Activated CD8-positive, alpha-beta T cell treated with anti-CD3 and anti-CD28 coated beads for 36 hours (primary cell): ENCODE measurements around the gene DRC7. TPM values are rescaled to one million over a fixed set of nuclear protein-coding genes. Genes with fewer than 3 reads are reported as not detected.

Experiments used
- ATAC-seq: fragments of 200-7000 bp; cut with Tn5 transposase; one replicate; pipeline ENCODE4 v1.10.0; 2021; ENCODE audit warnings: mild to moderate bottlenecking, moderate library complexity
- CTCF ChIA-PET: fragments of 350-600 bp; sonication (Branson Sonifier 250); formaldehyde crosslinking; loops from one replicate; lab custom pipeline; 2021; ENCODE audit warnings: antibody characterized with exemption; lab: Charles Lee
- POLR2A ChIA-PET: fragments of 350-600 bp; sonication (Branson Sonifier 250); formaldehyde crosslinking; loops from one replicate; lab custom pipeline; 2021; ENCODE audit warnings: antibody characterized with exemption; lab: Charles Lee
- DNase-seq: peaks from one replicate; pipeline ENCODE4 v3.0.0-alpha.2; 2020
- H3K27ac Mint-ChIP-seq: one replicate; pipeline ENCODE4 v1.8.0; 2021; ENCODE audit warnings: mild to moderate bottlenecking, mixed read lengths
- H3K27me3 Mint-ChIP-seq: one replicate; pipeline ENCODE4 v1.8.0; 2021; ENCODE audit warnings: mixed read lengths
- H3K36me3 Mint-ChIP-seq: one replicate; pipeline ENCODE4 v1.8.0; 2021; ENCODE audit warnings: low read depth, mixed read lengths
- H3K4me1 Mint-ChIP-seq: one replicate; pipeline ENCODE4 v1.8.0; 2021; ENCODE audit warnings: low read depth, mixed read lengths
- H3K4me3 Mint-ChIP-seq: one replicate; pipeline ENCODE4 v1.8.0; 2021; ENCODE audit warnings: mild to moderate bottlenecking, moderate library complexity, mixed read lengths
- H3K9me3 Mint-ChIP-seq: one replicate; pipeline ENCODE4 v1.8.0; 2021; ENCODE audit warnings: mixed read lengths
- intact Hi-C: fragments of 100-400 bp; cut with micrococcal nuclease; formaldehyde crosslinking; loops from one replicate; pipeline ENCODE4 v1.10.0; 2022
- total RNA-seq, 2 experiments: library from RNA; stranded (reverse); gene quantifications; one replicate each; pipeline ENCODE4 v1.2.3, GENCODE V29; 2021
- TF ChIP-seq, protein P1 (sequence below): fragments of 200-600 bp; IDR thresholded peaks from one replicate; pipeline ENCODE4 v1.8.0; 2022; ENCODE audit warnings: antibody characterized with exemption, mild to moderate bottlenecking

Gene DRC7
- total RNA-seq, 2 experiments from 2014 or later: 0.58 TPM; not detected in 1

GRCh38 chr16:57647136-57647875 lies 47.3 kb upstream of the DRC7 start:
- peak overlapping the region; percentile 17 for H3K4me3 Mint-ChIP-seq
- no peaks in the 10 kb centered on the region for H3K27me3 Mint-ChIP-seq
- peak overlapping the region; percentile 86 for H3K27ac Mint-ChIP-seq
- H3K36me3 Mint-ChIP-seq: no peaks in the 10 kb centered on the region
- H3K4me1 Mint-ChIP-seq: peaks cover 33% of the 10 kb centered on the region
- DNase-seq (peak; percentile 58), ATAC-seq (peak; percentile 48)
- intact Hi-C loops: loop anchor here (5.0 kb wide), 1 partner anchor 55 kb away; no protein-coding TSS in a partner anchor
- POLR2A ChIA-PET: interaction anchor here (0.8 to 5.7 kb wide), 11 partner anchors 9 to 116 kb away, joined by 3 to 48 read pairs (median 6); partner anchors contain the start of gene KATNB1
- no peaks in the 10 kb centered on the region for H3K9me3 Mint-ChIP-seq
- CTCF ChIA-PET: interaction anchor here (0.8 to 7.0 kb wide), 20 partner anchors 11 to 346 kb away, joined by 3 to 265 read pairs (median 12); partner anchors contain the start of genes ADGRG1 and KATNB1
- TF ChIP-seq, protein P1, sequence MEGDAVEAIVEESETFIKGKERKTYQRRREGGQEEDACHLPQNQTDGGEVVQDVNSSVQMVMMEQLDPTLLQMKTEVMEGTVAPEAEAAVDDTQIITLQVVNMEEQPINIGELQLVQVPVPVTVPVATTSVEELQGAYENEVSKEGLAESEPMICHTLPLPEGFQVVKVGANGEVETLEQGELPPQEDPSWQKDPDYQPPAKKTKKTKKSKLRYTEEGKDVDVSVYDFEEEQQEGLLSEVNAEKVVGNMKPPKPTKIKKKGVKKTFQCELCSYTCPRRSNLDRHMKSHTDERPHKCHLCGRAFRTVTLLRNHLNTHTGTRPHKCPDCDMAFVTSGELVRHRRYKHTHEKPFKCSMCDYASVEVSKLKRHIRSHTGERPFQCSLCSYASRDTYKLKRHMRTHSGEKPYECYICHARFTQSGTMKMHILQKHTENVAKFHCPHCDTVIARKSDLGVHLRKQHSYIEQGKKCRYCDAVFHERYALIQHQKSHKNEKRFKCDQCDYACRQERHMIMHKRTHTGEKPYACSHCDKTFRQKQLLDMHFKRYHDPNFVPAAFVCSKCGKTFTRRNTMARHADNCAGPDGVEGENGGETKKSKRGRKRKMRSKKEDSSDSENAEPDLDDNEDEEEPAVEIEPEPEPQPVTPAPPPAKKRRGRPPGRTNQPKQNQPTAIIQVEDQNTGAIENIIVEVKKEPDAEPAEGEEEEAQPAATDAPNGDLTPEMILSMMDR: no peak

GRCh38 chr16:57648125-57648524 lies 46.5 kb upstream of the DRC7 start:
- POLR2A ChIA-PET: interaction anchor here (0.8 to 5.7 kb wide), 12 partner anchors 10 to 116 kb away, joined by 3 to 48 read pairs (median 8); partner anchors contain the start of gene KATNB1
- Mint-ChIP-seq H3K27me3 (no peaks in the 10 kb centered on the region), H3K27ac (peak overlapping the region; percentile 86)

GRCh38 chr16:57648581-57649442 lies 45.8 kb upstream of the DRC7 start:
- POLR2A ChIA-PET: interaction anchor here (0.8 to 5.7 kb wide), 11 partner anchors 10 to 88 kb away, joined by 3 to 48 read pairs (median 9); no protein-coding TSS in a partner anchor
- H3K4me1 Mint-ChIP-seq: peaks cover 33% of the 10 kb centered on the region
- intact Hi-C loops: loop anchor here (1.0 to 5.0 kb wide), 2 partner anchors 57 to 73 kb away; no protein-coding TSS in a partner anchor

More at GRCh38 chr16:57648125-57648524, 46.5 kb upstream of the DRC7 start:
- Mint-ChIP-seq H3K4me3 (peak overlapping the region; percentile 17), H3K9me3 (no peaks in the 10 kb centered on the region), H3K36me3 (no peaks in the 10 kb centered on the region), H3K4me1 (peaks cover 33% of the 10 kb centered on the region)
- TF ChIP-seq, protein P1: no peak
- DNase-seq (no peak), ATAC-seq (no peak)
- intact Hi-C loops: loop anchor here (5.0 kb wide), 1 partner anchor 56 kb away; no protein-coding TSS in a partner anchor
- CTCF ChIA-PET: interaction anchor here (0.7 to 7.0 kb wide), 35 partner anchors 10 to 347 kb away, joined by 3 to 265 read pairs (median 7); partner anchors contain the start of genes ADGRG1, CIAPIN1, COQ9 and KATNB1

GRCh38 chr16:57649443-57649751 lies 45.2 kb upstream of the DRC7 start:
- H3K27me3 Mint-ChIP-seq: no peaks in the 10 kb centered on the region
- peaks cover 33% of the 10 kb centered on the region for H3K4me1 Mint-ChIP-seq
- TF ChIP-seq, protein P1: no peak
- no peak for ATAC-seq
- H3K36me3 Mint-ChIP-seq: no peaks in the 10 kb centered on the region
- H3K9me3 Mint-ChIP-seq: no peaks in the 10 kb centered on the region
- peak overlapping the region; percentile 86 for H3K27ac Mint-ChIP-seq
- intact Hi-C loops: loop anchor here (1.0 to 5.0 kb wide), 2 partner anchors 57 to 73 kb away; no protein-coding TSS in a partner anchor
- DNase-seq: no peak
- ChIA-PET CTCF (interaction anchor here (0.5 to 7.0 kb wide), 27 partner anchors 13 to 233 kb away, joined by 3 to 265 read pairs (median 6); partner anchors contain the start of genes ADGRG1, ADGRG5, KATNB1 and POLR2C), POLR2A (interaction anchor here (0.8 to 5.7 kb wide), 5 partner anchors 11 to 87 kb away, joined by 3 to 48 read pairs (median 10); no protein-coding TSS in a partner anchor)
- H3K4me3 Mint-ChIP-seq: no peak overlapping the region

More at GRCh38 chr16:57648581-57649442, 45.8 kb upstream of the DRC7 start:
- peak; percentile 94 for DNase-seq
- Mint-ChIP-seq H3K4me3 (no peak overlapping the region), H3K9me3 (no peaks in the 10 kb centered on the region), H3K36me3 (no peaks in the 10 kb centered on the region), H3K27me3 (no peaks in the 10 kb centered on the region), H3K27ac (peak overlapping the region; percentile 86)
- CTCF ChIA-PET: interaction anchor here (0.6 to 7.0 kb wide), 48 partner anchors 9 to 232 kb away, joined by 3 to 265 read pairs (median 5); partner anchors contain the start of genes ADGRG1, ADGRG5, CIAPIN1 and COQ9
- ATAC-seq: peak; percentile 73
- TF ChIP-seq, protein P1: peak; percentile 100
